K562 (cell line): Measurements from ENCODE around the gene ABLIM2. TPM values are rescaled to one million over a fixed set of nuclear protein-coding genes. Genes with fewer than 3 reads are reported as not detected.

Source experiments
- ATAC-seq: fragments of 200-7000 bp; cut with Tn5 transposase; 3 replicates; pipeline ENCODE4 v1.9.1; 2020; ENCODE audit warnings: moderate library complexity
- BruUV-seq: library from RNA; stranded (reverse); fragments of 400-500 nt; replicated peaks from 2 replicates; lab custom pipeline; 2021; lab: Mats Ljungman, UMichigan
- CTCF ChIA-PET: fragments of 300-600 bp; formaldehyde crosslinking; extraction: SDS; loops from one replicate; lab custom pipeline; 2021; ENCODE audit warnings: low intra/inter-chr PET ratio; lab: Yijun Ruan, JAX
- POLR2A ChIA-PET: fragments of 300-600, 350-650 bp; sonication (Branson Sonifier 250); formaldehyde crosslinking; extraction: SDS; loops from one replicate; lab custom pipeline; 2021; ENCODE audit warnings: antibody characterized with exemption, inconsistent platforms; lab: Yijun Ruan, JAX
- DNase-seq, 4 experiments: peaks; one replicate each; pipeline versions ENCODE4 v3.0.0 to v3.0.0-alpha.2; 2011 to 2018; ENCODE audit warnings: low spot score in 3 of 4, mixed read lengths in 3 of 4; ENCODE audit errors: extremely low read depth in 1 of 4
- FAIRE-seq: peaks from 2 replicates; lab custom pipeline; 2011; peaks lifted over from hg19 to GRCh38; lab: Jason Lieb, UNC
- H2AFZ ChIP-seq: 2 replicates; pipeline ENCODE4 v1.6.0; 2011; ENCODE audit warnings: low read depth, low read length, control low read depth, inconsistent platforms
- H3K27ac ChIP-seq: fragments of 200-600 bp; 3 replicates; pipeline ENCODE4 v1.8.0; 2011; ENCODE audit warnings: low read depth, mild to moderate bottlenecking, control low read depth, inconsistent platforms, low read length, moderate library complexity, mixed read lengths; ENCODE audit errors: extremely low read depth
- H3K27me3 ChIP-seq, 2 experiments: fragments of 300-600 bp in 1 of 2; 2 replicates in 1 of 2; 3 replicates in 1 of 2; pipeline versions ENCODE4 v1.6.0 to v1.8.0; 2011; ENCODE audit warnings: inconsistent platforms in 2 of 2, low read length in 2 of 2, mild to moderate bottlenecking in 1 of 2, mixed read lengths in 1 of 2, moderate library complexity in 1 of 2; ENCODE audit not compliant: control insufficient read depth in 2 of 2, insufficient read depth in 2 of 2
- H3K36me3 ChIP-seq: fragments of 300-600 bp; 3 replicates; pipeline ENCODE4 v1.8.0; 2011; ENCODE audit warnings: mild to moderate bottlenecking, low read length, inconsistent platforms; ENCODE audit not compliant: control insufficient read depth, insufficient read depth
- H3K4me1 ChIP-seq, 2 experiments: fragments of 200-600 bp in 1 of 2; replicated peaks in 1 of 2; 2 replicates in 1 of 2; 3 replicates in 1 of 2; pipeline versions ENCODE4 v1.5.1 to v1.8.0; 2011; ENCODE audit warnings: inconsistent platforms in 2 of 2, low read length in 2 of 2, mild to moderate bottlenecking in 1 of 2, mixed read lengths in 1 of 2, moderate library complexity in 1 of 2; ENCODE audit not compliant: control insufficient read depth in 2 of 2, insufficient read depth in 2 of 2
- H3K4me2 ChIP-seq: 2 replicates; pipeline ENCODE4 v1.6.1; 2011; ENCODE audit warnings: low read length, control low read depth, inconsistent platforms, mixed read lengths; ENCODE audit not compliant: insufficient read depth
- H3K4me3 ChIP-seq: fragments of 200-600 bp; sonication (generic), shearing (Covaris generic); 2 replicates; pipeline ENCODE4 v1.5.1; 2016; ENCODE audit warnings: control low read depth, inconsistent platforms
- H3K79me2 ChIP-seq: fragments of 200-600 bp; 3 replicates; pipeline ENCODE4 v1.8.0; 2011; ENCODE audit warnings: low read length, inconsistent platforms; ENCODE audit not compliant: control insufficient read depth, insufficient read depth
- H3K9ac ChIP-seq, 2 experiments: 2 replicates each; pipeline versions ENCODE4 v1.6.0 to v1.6.1; 2011; ENCODE audit warnings: low read depth in 2 of 2, low read length in 2 of 2, control low read depth in 1 of 2, inconsistent platforms in 1 of 2, mild to moderate bottlenecking in 1 of 2, mixed read lengths in 1 of 2; ENCODE audit not compliant: insufficient read depth in 1 of 2
- H3K9me1 ChIP-seq: one replicate; pipeline ENCODE4 v1.6.0; 2011; ENCODE audit warnings: inconsistent platforms, mild to moderate bottlenecking, low read length, moderate library complexity; ENCODE audit not compliant: control insufficient read depth, insufficient read depth
- H3K9me3 ChIP-seq: replicated peaks from 2 replicates; pipeline ENCODE4 v1.5.1; 2011; ENCODE audit warnings: low read depth, low read length, inconsistent platforms; ENCODE audit not compliant: control insufficient read depth, insufficient read depth
- H4K20me1 ChIP-seq: replicated peaks from 2 replicates; pipeline ENCODE4 v1.6.1; 2011; ENCODE audit warnings: low read length, inconsistent platforms, mixed read lengths; ENCODE audit not compliant: control insufficient read depth, insufficient read depth
- ARID1B ChIP-seq: fragments of 450-650 bp; IDR thresholded peaks from 2 replicates; pipeline ENCODE4 v1.6.1; 2016; ENCODE audit warnings: antibody characterized with exemption, mild to moderate bottlenecking, inconsistent platforms
- ATF1 ChIP-seq, 2 experiments: fragments of 450-650 bp in 1 of 2; IDR thresholded peaks; 2 replicates each; pipeline ENCODE4 v1.6.1; 2016; ENCODE audit warnings: missing compliant biosample characterization in 1 of 2, missing genetic modification characterization in 1 of 2
- CHCHD3 ChIP-seq: fragments of 250-450 bp; sonication (Bioruptor Pico); IDR thresholded peaks from 2 replicates; pipeline ENCODE4 v2.1.2; 2022; ENCODE audit warnings: mild to moderate bottlenecking
- CREM ChIP-seq: IDR thresholded peaks from 2 replicates; pipeline ENCODE4 v1.6.1; 2014; ENCODE audit warnings: antibody characterized with exemption, low read depth
- ELF4 ChIP-seq: fragments of 450-650 bp; formaldehyde crosslinking; IDR thresholded peaks from 2 replicates; pipeline ENCODE4 v1.4.0; 2022; ENCODE audit warnings: missing genetic modification characterization
- ETV5 ChIP-seq: sonication (generic); formaldehyde crosslinking; IDR thresholded peaks from 2 replicates; pipeline ENCODE4 v1.4.0; 2020; ENCODE audit warnings: low read depth, mild to moderate bottlenecking, missing genetic modification reagents
- MBD1 ChIP-seq: fragments of 250-450 bp; sonication (Bioruptor Pico); IDR thresholded peaks from 2 replicates; pipeline ENCODE4 v1.8.0; 2022; ENCODE audit warnings: inconsistent platforms
- MLLT1 ChIP-seq, 2 experiments: fragments of 450-650 bp; IDR thresholded peaks; 2 replicates each; pipeline ENCODE4 v1.6.1; 2016
- NUFIP1 ChIP-seq: fragments of 450-650 bp; IDR thresholded peaks from 2 replicates; pipeline ENCODE4 v1.6.1; 2018; ENCODE audit not compliant: partially characterized antibody
- OTX1 ChIP-seq: fragments of 450-650 bp; formaldehyde crosslinking; IDR thresholded peaks from 2 replicates; pipeline ENCODE4 v1.4.0; 2022; ENCODE audit warnings: mild to moderate bottlenecking
- SREBF2 ChIP-seq: sonication (generic); formaldehyde crosslinking; IDR thresholded peaks from 2 replicates; pipeline ENCODE4 v1.4.0; 2020; ENCODE audit warnings: mild to moderate bottlenecking, missing genetic modification reagents
- SRSF7 ChIP-seq: fragments of 200-400 bp; formaldehyde crosslinking; optimal IDR thresholded peaks from 2 replicates; pipeline ENCODE3; 2017; ENCODE audit warnings: mild to moderate bottlenecking, low read depth, low read length
- TARDBP ChIP-seq: fragments of 450-650 bp; IDR thresholded peaks from 2 replicates; pipeline ENCODE4 v1.6.1; 2016
- TBL1XR1 ChIP-seq, 2 experiments: IDR thresholded peaks; 2 replicates each; pipeline ENCODE4 v1.6.1; 2012; ENCODE audit warnings: improper control_type of control experiment in 2 of 2, low read length in 2 of 2, mild to moderate bottlenecking in 1 of 2
- WGBS: fragments of 100-300 bp; shearing (Covaris generic); methylation state at CpG from one replicate; pipeline ENCODE4 v1.1.6; 2016; ENCODE audit warnings: low coverage, mixed read lengths; ENCODE audit not compliant: insufficient coverage; ENCODE audit errors: missing lambda C conversion rate; 5-methylcytosine and 5-hydroxymethylcytosine counted together
- in situ Hi-C: fragments of 300-500 bp; cut with MboI; formaldehyde crosslinking; loops from 4 replicates; pipeline ENCODE4 v1.15.0; 2018; ENCODE audit warnings: inconsistent platforms, mixed read lengths
- intact Hi-C: fragments of 100-400 bp; cut with micrococcal nuclease; formaldehyde crosslinking; loops from 2 replicates; pipeline ENCODE4 v1.14.2; 2022
- polyA plus RNA-seq, 8 experiments: library from polyadenylated mRNA; depleted of rRNA in 4 of 8; stranded (reverse) in 5 of 8; unstranded in 3 of 8; fragments of >200 nt; fragmentation: Nextera tagmentation in 2 of 8; fragmentation: Illumina TruSeq in 1 of 8; extraction: Ambion mirVana in 2 of 8; extraction: Trizol in 1 of 8; gene quantifications; 2 replicates each; pipeline versions ENCODE4 v1.2.1 to v1.2.3, GENCODE V29; 2011 to 2014; ENCODE audit warnings: inconsistent platforms in 1 of 8, missing spikeins in 1 of 8
- total RNA-seq, 7 experiments: library from RNA; depleted of rRNA in 6 of 7; stranded (reverse); fragments of >200 nt in 6 of 7; fragmentation: Illumina TruSeq in 2 of 7; extraction: Trizol in 2 of 7; gene quantifications; 2 replicates each; pipeline versions ENCODE4 v1.2.1 to v1.2.3, GENCODE V29; 2011 to 2021; ENCODE audit warnings: low replicate concordance in 1 of 7

Gene ABLIM2
- total and polyA plus RNA-seq, 9 of the 15 experiments (the other 6 are each of a cell fraction or from before 2014, with no cell fraction given): not detected

GRCh38 chr4:8202108-8203051, 43.8 kb upstream of the ABLIM2 start:
- CTCF ChIA-PET: no interaction called here
- no peak overlapping the region for H2AFZ ChIP-seq

GRCh38 chr4:8201321-8201781, 42.7 kb upstream of the ABLIM2 start:
- ChIA-PET CTCF (no interaction called here), POLR2A (interaction anchor here (0.5 to 1.0 kb wide), 7 partner anchors 19 to 59 kb away, joined by 3 to 5 read pairs (median 3); no protein-coding TSS in a partner anchor)
- Histone ChIP-seq H3K4me3 (no peak overlapping the region), H3K27ac (no peak overlapping the region), H2AFZ (no peak overlapping the region; the same call in 1 of the 2 replicates), H3K9me3 (no peaks in the 10 kb centered on the region), H3K4me1 (peaks cover 16 to 35% of the 10 kb centered on the region in 2 experiments), H3K36me3 (no peaks in the 10 kb centered on the region), H3K9ac (no peak overlapping the region), H3K27me3 (peaks cover 4 to 55% of the 10 kb centered on the region in 2 experiments; a peak in 3 of 5 replicates), H3K79me2 (no peaks in the 10 kb centered on the region), H3K4me2 (no peak overlapping the region), H4K20me1 (peaks cover 7% of the 10 kb centered on the region; the same call in 1 of the 2 replicates), H3K9me1 (no peaks in the 10 kb centered on the region)
- DNase-seq: no peak
- FAIRE-seq: no peak
- no TSS peak for BruUV-seq
- intact Hi-C loops (no loop called here), in situ Hi-C loops (no loop called here)
- ATAC-seq: no peak
- WGBS: 14% methylated on average over 9 of the region's 9 CpGs
- TF ChIP-seq MBD1 (CRISPR knock-in tag) (no peak), MLLT1 (IDR thresholded peaks at IDR 0.05) (no peak), ELF4 (no peak), ATF1 (CRISPR knock-in tag; IDR thresholded peaks at IDR 0.05) (no peak), ATF1 (tag; IDR thresholded peaks at IDR 0.05) (no peak), ETV5 (CRISPR knock-in tag) (no peak), SREBF2 (no peak), NUFIP1 (no peak), TBL1XR1 (IDR thresholded peaks at IDR 0.05; ENCODE audit: low read length in 2 of 2) (no peak)

More at GRCh38 chr4:8202108-8203051, 43.8 kb upstream of the ABLIM2 start:
- intact Hi-C loops: no loop called here
- H3K9me3 ChIP-seq: no peaks in the 10 kb centered on the region
- FAIRE-seq: no peak
- no TSS peak for BruUV-seq
- no peaks in the 10 kb centered on the region for H3K36me3 ChIP-seq
- H3K4me2 ChIP-seq: no peak overlapping the region
- no peak for ATAC-seq
- no peak overlapping the region for H3K4me3 ChIP-seq
- DNase-seq: no peak
- in situ Hi-C loops: no loop called here
- H4K20me1 ChIP-seq: peaks cover 9% of the 10 kb centered on the region; the same call in 1 of the 2 replicates
- no peaks in the 10 kb centered on the region for H3K9me1 ChIP-seq
- H3K27me3 ChIP-seq: peaks cover 11 to 61% of the 10 kb centered on the region in 2 experiments; a peak in 3 of 5 replicates
- H3K9ac ChIP-seq: no peak overlapping the region
- 18% methylated on average over 21 of the region's 21 CpGs for WGBS
- TF ChIP-seq CHCHD3: no peak
- TF ChIP-seq SRSF7: no peak
- no peak for TF ChIP-seq OTX1 (CRISPR knock-in tag)
- TF ChIP-seq CREM: no peak
- no peak for TF ChIP-seq TARDBP
- no peak for TF ChIP-seq ARID1B
- no peaks in the 10 kb centered on the region for H3K79me2 ChIP-seq
- POLR2A ChIA-PET: interaction anchor here (0.5 to 1.0 kb wide), 6 partner anchors 18 to 60 kb away, joined by 3 to 5 read pairs (median 4); no protein-coding TSS in a partner anchor
- peaks cover 16 to 35% of the 10 kb centered on the region in 2 experiments for H3K4me1 ChIP-seq
- H3K27ac ChIP-seq: no peak overlapping the region
